HG03159 (cell line): Measurements from ENCODE around the gene KLHL6.

ENCODE experiments used
- ATAC-seq: cut with Tn5 transposase; IDR thresholded peaks from one replicate; pipeline ENCODE4 v1.9.1; 2021; ENCODE audit warnings: mild to moderate bottlenecking, moderate library complexity; ENCODE audit not compliant: unreplicated experiment

Gene KLHL6, protein sequence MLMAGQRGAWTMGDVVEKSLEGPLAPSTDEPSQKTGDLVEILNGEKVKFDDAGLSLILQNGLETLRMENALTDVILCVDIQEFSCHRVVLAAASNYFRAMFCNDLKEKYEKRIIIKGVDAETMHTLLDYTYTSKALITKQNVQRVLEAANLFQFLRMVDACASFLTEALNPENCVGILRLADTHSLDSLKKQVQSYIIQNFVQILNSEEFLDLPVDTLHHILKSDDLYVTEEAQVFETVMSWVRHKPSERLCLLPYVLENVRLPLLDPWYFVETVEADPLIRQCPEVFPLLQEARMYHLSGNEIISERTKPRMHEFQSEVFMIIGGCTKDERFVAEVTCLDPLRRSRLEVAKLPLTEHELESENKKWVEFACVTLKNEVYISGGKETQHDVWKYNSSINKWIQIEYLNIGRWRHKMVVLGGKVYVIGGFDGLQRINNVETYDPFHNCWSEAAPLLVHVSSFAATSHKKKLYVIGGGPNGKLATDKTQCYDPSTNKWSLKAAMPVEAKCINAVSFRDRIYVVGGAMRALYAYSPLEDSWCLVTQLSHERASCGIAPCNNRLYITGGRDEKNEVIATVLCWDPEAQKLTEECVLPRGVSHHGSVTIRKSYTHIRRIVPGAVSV

GRCh38 chr3:183555541-183556081 is at the start of gene KLHL6:
Gene KLHL6, minus strand, starts transcription at chr3:183555706. Its CDS starts 53 bp downstream, at chr3:183555653.
- peak; percentile 92 for ATAC-seq

- ATAC-seq: no peak
Measured at GRCh38 chr3:183597959-183598358, 42.5 kb upstream of the KLHL6 start.

DNA sequence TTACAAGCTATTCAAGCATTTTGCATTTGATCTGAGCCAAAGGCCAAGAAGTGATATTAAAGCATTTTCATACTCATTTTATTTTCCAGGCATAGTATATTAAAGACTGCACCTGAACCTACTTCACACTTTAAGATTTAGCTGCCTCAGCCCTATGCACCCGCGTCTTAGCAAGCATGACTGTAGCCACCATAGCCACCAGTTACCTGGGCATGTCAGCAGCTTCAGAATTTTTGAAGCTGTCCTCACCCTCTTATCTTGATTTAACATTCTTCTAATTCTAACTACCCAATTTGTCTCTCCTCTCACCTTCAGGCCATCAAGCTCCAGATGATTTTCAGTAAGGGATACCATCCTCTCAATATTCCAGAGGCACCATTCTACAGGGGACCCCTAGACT is 39.1 kb upstream of the KLHL6 start:
- no peak for ATAC-seq

GRCh38 chr3:183592821-183593220 is 37.3 kb upstream of the KLHL6 start:
- ATAC-seq: no peak

DNA sequence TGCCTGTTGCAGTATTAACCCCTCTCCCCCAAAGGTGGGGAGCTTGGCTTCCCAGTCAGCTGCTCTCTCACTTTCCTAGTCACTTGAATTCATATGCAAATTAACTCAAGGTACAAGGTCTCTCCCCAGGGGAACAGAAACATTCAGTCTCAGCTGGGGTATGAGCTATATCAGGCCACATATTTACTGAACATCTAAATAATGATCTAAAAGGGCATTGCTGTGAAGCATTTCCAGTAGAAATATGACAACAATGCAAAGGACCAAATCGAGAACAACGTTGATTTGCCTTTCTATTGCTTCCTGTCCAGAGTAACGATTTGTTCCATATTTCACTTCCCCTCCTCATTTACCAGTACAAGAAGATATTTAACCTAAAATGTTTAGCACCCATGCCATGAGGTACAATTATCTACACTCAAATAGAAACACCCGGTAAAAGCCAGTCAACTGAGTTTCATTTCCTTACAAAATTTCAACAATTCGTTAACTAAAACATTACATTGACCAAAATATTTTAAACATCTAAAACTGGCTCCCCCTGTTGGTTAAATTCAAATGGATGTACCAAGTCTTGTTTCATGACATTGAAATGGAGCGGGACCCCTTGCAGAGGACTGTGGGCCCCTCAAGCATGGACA is 36.5 kb upstream of the KLHL6 start:
- peak; percentile 92 for ATAC-seq

GRCh38 chr3:183590442-183590841 is 34.9 kb upstream of the KLHL6 start:
- ATAC-seq: no peak

- ATAC-seq: no peak
Measured at GRCh38 chr3:183587336-183587735, 31.8 kb upstream of the KLHL6 start.

- ATAC-seq: no peak
Measured at GRCh38 chr3:183586477-183586876, 31.0 kb upstream of the KLHL6 start.

DNA sequence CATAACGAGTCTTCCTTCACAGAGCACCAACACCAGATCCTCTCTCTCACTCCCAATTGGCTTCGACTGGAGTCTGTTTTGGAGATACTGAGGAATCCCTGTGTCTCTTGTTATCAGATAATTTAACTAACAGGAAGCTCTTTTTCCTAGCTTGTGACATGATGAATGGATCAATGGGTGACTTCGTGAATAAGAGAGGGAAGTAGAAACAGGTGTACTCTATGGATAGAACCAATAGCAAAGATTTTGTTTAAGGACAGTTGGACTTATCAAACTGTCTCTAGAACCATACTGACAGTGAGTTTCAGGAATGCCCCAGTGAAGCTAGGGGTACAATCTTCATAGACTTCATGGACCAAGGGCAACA is 29.4 kb upstream of the KLHL6 start:
- ATAC-seq: no peak

DNA sequence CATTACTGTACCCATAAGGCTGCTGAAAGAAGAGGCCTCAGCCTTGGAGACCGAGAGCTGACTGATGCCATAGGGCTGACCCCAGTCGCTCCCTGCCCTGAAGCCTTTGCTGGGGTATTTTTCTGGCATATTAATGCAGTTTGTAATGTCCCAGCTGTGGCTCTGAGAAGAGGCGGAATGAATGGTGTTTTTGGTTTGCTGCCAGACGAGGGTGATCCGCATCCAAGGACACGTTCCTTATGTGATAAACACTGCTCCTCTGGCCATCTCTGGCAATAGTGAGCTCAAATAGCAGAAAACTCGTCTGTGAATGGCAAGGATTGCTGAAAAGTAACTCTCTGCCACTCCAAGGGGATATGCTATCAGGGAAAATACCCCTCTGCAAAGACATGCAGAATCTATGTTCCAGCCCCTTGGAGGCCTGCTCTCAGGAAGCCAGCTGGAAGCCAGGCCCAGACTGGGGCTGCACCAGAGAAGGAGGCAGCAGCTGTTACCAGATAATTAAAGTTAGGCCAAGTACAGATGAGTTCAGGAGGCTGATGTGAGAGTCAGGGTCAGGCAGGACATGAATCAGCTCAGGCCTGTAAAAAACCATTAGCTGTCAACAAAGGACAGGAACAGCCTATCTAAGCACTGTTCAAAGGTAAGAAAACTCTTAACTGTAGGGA is 28.9 kb upstream of the KLHL6 start:
- ATAC-seq: no peak

GRCh38 chr3:183583331-183584245 is 28.1 kb upstream of the KLHL6 start:
- no peak for ATAC-seq

GRCh38 chr3:183582161-183582560 is 26.7 kb upstream of the KLHL6 start:
- no peak for ATAC-seq

DNA sequence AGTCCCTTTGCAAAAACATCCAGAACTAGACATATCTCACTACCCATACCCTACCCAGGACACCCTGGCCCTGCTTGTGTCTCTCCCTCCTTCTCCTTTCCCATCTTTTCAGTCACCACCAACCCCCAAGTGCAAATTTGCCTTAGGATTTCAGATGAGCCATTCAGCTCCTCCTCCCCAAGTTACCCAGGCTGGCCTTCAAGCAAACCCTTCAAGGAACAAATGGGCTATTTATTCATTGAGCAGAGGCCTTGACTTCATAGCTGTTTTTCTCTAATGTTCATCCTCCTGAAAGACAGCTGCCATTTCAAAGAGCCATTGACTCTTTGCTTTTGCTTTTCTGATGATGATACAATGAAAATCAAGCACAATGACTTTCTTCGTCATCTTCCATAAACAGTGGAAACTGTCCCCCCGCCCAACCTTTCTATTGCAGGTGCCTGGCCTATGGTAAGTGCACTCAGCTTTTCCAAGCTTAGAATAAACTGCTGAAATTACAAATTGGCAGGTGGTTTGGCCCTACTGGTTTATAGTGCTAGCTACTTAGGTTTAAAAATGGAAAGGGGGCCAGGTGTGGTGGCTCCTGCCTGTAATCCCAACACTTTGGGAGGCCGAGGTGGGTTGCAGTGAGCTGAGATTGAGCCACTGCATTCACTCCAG is 26.1 kb upstream of the KLHL6 start:
- no peak for ATAC-seq

DNA sequence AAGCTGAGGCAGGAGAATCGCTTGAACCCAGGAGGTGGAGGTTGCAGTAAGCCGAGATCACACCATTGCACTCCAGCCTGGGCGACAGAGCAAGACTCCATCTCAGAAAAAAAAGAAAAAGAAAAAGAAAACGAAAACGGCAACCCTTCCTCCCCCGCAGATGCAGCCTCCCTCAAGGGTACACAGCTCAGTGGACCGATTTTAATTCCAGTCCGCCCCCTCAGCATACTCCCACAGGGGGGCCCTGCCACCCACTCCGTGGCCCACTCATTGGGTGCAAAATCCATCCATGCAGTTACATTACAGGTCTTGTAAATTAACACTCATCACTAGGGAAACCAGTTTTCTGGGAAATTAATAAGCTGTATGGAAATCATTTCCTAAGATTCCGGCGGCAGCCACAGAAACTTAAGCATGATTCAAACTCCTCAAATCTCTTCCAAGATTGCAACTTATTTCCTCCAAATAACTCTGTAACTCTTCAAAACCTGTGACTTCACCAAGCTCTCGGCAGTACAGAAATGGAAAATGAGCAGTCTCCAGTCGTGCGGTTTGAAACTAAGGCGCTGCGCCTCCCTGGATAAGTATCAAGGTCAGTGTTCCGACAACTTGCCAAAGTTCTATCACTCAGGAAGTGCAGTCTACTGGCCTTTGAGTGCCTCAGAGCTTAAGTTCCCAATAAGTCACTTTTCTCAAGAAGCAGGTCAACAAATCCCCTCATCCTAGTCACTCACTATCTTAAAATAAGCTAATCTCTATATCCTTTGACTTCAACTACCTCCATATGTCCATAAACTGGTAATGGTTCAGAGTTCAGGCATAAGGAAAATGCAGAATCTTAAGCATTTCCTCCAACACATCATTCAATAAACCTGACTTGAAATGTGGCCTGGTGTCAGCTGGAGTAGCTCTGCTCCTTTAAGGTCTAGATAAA is 24.7 kb upstream of the KLHL6 start:
- ATAC-seq: no peak

DNA sequence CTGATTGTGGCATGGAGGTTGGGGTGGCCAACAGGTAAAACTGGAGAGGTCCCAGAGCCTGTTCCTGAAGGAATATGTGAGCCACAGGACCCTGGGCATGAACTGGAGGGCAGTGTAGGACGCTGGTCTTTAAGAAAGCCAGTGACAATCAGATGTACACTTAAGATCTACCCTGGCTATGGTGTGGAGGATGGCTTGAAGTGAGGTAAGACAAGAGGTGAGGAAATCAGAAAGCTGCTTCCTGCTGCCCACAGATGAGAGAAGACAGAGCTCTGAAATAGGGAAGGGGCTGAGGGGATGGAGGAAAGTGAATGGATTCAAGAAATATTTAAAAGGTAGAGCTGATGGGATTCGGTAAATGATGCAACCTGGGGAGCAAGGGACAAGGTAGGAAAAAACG is 22.7 kb upstream of the KLHL6 start:
- ATAC-seq: no peak

DNA sequence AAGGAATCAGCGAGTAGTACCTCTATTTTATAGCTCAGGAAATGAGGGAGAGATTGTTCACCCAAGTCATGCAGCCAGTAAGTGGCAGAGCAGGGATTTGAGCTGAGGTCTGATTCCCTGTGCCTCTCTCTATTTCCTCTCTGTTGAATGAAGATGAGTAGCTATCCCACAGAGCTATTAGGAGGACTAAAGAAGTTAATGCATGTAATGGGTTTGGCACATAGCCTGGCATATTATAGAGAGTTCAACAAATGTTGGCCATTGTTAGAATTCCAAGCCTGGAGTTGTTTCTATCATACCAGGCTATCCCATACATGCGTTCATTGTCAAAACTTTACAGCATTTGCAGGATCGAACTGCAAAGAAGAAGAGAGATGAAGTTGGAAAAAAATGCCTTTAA is 21.8 kb upstream of the KLHL6 start:
- no peak for ATAC-seq

- no peak for ATAC-seq
Measured at GRCh38 chr3:183576487-183577107, 21.1 kb upstream of the KLHL6 start.

DNA sequence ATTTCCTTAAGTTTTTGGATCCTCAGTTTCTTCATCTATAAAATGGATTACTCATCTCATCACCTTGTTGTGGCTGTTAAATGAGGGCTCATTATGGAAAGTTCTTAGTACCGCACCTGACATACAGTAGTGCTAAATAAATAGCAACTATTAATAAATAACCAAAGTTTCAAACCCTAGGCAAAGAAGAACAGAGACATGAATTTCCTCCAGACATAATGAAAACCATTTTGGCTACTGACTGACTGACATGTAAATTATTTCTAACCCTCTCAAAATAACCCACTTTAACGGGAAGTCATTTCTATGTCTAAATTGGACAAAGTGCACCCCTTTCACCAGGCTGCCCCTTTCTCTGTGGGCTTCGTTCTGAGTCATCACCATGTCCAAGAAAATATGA is 17.4 kb upstream of the KLHL6 start:
- ATAC-seq: no peak
